Stimulated activated CD8-positive, alpha-beta memory T cell treated with anti-CD3 and anti-CD28 coated beads, Interleukin-4, amount 100 ng/mL, for 4 hours (primary cell): ENCODE measurements around the gene IQSEC3.

Experiments
- DNase-seq, 2 donors: peaks; one replicate each; pipeline ENCODE4 v3.0.0-alpha.2; 2020; ENCODE audit warnings: low read depth in 2 of 2, low spot score in 1 of 2

The IQSEC3 gene

GRCh38 chr12:195951-196350 lies 129.4 kb downstream of the IQSEC3 start:
- no peak for DNase-seq

GRCh38 chr12:196436-196835 lies 129.9 kb downstream of the IQSEC3 start:
- DNase-seq = no peak

DNA sequence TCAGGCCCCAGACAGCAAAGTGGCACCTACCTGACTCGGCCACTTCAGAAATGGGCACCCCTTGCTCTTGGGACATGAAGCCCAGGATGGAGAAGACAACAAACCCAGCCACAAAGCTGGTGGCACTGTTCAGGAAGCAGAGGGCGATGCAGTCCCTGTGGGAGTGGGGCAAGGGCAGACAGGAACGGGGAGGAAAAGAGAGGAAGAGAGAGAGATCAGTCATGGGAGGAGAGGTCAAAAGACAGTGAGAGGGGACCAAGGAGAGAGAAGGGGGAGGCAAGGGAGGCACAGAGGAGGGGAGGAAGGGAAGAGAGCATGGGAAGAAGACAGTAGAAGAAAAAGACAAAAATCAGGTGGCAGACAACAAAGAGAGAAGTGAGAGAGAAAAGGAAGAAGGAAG lies 130.8 kb downstream of the IQSEC3 start:
- no peak for DNase-seq

DNA sequence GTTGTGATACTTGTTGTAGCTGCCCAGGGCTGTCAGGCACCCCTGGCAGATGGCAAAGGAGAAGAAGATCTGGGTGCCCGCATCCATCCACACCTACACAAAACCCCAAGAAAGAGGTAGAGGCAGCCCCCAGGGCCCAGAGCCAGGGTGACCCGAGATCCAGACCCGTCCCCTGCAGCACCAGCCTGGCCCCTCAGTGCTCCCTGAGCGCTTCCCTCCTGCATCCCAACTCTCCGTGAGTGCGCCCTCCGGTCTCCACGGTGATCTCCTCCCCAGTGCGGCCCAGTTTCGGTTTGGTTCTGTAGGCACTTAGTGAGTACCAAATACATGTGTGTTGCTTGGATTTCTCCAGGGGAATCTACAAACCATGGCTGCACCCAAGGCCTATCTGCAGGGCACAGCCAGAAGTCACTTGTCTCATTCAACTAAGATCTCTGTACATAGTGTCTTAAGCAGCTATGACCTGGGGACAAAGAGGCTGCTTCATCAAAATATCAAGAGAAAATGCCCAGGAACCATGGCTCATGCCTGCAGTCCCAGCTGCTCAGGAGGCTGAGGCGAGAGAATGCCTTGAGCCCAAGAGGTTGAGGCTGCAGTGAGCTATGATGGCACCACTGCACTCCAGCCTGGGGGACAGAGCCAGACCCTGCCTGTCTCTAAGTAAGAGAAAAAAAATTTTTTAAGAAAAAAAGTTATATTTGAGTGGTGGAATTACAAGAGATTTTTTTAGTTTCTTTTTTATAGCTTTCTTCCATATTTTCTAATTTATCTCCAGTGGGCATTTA lies 131.5 kb downstream of the IQSEC3 start:
- no peak for DNase-seq

GRCh38 chr12:198705-199104 lies 132.1 kb downstream of the IQSEC3 start:
- no peak for DNase-seq

DNA sequence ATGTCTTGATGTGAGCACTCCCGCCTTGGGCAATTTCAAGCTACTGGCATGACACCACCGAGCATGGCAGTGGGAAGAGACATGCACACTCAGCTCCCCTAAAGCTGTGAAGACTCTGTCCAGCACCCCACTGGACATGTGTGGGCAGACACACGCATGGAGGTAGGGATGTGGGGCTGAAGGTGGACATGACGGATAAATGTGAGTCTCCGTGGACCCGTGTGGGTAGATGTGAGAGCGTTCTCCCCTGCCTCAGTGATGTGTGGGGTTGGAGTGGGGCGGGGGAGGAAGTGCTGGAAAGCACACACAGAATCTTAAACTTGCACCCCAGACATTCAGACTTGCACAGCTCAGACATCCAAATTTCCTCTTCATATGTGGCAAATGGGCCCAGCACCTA lies 134.8 kb downstream of the IQSEC3 start:
- no peak for DNase-seq

DNA sequence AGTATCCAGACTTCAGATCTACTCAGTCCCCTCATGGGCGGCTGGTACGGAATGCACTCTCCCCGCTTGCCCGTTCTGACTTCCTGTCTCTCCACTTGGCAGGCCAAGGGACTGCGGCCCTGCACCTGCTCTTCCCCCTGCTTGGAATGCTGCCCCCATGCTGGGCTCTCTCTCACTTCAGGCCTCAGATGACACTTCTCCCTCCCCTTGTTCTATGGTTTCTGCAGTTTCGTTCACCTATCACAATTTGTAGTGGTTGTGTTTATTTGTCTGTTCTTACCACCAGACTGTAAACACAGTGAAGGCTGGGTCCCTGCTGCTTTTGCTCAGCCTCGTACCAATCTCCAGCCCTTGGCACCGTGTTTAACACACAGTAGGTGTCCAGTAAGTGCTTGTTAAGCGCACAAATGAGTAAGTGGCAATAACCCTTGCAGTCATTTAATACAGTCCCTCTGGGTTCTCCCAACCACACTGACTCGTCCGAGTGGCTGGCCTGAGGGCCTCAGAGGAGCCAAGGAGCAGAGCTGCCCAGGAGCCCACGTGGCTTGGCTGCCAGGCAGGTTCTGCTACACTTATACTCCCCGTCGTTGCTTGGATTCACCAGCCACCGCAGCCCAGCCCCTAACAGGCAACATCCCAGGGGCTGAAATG lies 135.6 kb downstream of the IQSEC3 start:
- no peak for DNase-seq

GRCh38 chr12:203074-203461 lies 136.5 kb downstream of the IQSEC3 start:
- no peak for DNase-seq

DNA sequence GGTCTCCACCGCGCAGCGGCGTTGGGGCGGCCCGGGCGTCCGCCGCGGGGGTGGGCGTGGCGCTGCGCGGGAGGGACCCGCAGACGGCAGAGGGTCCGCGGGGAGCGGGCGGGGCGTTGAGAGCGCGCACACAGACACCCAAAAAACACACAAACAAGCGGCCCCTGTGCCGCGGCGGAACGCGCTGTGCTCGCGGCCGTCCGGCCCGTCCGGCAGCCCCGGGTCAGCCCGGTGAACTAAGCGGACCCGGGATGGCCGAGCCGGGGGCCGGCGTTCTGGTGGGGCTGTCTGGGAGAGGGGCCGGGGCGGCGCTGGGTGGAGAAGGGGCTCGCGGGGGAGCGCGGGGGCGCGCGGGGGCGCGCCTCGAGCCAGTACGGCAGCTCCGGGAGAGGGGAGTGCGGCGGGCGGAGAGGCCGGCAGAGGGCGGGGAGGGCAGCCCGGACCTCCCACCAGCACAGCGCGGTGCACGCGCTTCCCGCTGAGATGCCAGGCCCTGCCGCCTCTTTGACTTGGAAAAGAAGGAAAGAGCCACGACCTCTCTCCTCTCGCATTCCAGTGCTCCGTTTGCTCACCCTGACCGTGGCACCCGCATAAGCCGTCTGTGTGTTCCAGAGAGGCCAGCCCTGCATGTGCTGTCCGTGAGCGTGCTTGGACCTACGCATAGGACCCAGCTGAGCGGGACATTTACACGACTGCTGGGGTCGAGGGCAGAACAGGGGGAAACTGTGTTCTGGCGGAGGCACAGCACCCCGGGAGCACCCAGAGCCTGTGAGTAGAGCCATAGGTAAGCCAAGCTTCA lies 137.1 kb downstream of the IQSEC3 start:
- no peak for DNase-seq

GRCh38 chr12:204261-204678 lies 137.7 kb downstream of the IQSEC3 start:
- no peak for DNase-seq

DNA sequence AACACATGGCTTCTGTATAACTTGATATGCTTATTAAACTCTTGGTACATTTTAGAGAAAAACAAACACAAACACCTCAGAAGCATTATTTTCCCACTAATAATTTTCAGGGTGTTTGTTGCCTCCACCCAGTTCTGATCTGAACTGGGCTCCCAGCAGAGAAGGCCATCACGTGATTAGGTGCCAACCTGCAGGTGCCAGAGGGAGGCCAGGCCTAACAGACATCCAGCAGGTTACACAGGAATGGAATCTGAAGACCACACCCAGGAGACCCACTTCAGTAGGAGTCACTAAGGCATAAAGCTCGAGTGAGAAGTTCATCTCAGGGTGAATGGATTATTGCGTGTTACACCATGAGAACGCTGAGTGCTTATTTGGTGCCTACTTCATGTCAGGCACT lies 138.5 kb downstream of the IQSEC3 start:
- no peak for DNase-seq

GRCh38 chr12:206746-207440 lies 140.3 kb downstream of the IQSEC3 start:
- DNase-seq = no peak

DNA sequence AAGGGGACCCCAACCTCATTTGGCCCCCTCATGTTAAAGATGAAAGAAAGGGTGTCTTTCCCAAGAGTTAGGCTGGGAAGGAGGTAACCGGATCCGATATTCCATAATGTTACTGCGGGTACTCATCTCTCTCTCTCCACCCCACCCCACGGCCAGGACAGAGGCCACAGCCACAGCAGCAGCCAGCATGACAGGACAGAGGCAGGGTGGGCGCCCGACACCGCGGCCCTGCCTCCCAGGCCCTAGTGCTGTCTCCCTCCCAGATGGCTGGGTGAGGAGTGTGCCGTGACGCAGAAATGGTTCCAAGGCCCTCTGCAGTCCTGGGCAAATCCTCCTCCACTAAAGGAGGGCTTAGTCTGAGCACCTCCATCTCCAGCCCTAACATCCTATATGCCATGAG lies 141.2 kb downstream of the IQSEC3 start:
- no peak for DNase-seq

- no peak for DNase-seq
These were observed 142.2 kb downstream of the IQSEC3 start for GRCh38 chr12:208813-209212.

DNA sequence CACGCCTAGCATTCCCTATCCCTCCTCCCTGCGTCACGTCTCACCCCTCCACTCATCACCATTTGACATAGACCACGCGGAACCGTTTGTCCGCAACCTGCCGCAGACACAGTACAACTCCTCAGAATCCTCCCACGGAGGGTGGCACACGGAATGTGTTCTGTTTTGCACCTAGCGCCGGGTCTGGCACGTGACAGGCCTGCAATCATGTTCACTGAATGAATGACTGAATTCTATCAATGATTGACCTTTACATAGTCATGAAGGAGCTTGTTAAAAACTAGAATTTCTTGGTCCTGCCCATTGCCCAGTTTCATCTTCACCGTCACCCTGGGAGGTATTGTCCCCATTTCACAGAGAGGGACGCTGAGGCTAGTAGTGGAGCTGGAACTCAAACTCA lies 142.7 kb downstream of the IQSEC3 start:
- DNase-seq = no peak

DNA sequence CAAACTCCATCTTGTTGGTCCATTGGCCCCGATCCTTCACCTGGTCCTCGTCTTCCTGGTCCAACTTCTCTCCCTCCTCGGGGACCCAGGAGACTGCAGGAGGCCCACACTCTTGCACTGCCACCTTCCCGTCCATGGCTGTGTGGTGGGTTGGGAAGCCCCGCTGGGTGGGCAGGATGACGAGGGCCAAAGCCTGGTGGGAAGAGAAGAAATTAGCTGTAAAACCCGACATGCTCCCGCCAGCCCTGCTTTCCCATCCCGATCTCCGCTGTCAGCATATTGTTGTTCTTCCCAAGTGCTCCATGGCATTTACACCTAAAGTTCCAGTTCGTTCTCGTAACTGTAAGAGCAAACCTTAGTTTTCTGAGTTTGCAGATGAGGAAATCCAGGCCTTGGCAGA lies 143.3 kb downstream of the IQSEC3 start:
- DNase-seq = no peak

- no peak for DNase-seq
These were observed 143.9 kb downstream of the IQSEC3 start for GRCh38 chr12:210277-211141.

DNA sequence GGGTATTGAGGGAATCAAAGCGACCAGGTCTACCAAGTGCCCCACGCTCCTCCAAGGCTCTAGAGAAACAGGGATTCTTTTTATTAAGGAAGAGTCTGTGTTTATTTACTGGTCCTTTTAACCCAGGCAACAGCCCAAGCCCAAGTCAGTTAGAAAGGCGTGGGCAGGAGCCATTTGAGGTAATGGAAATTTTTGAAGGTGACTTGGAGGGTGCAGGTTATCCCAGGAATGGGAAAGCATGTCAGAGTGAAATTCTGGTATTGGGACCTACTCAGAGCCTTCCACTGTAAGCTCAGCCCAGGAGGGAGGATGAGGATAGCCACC lies 144.5 kb downstream of the IQSEC3 start:
- DNase-seq = no peak

DNA sequence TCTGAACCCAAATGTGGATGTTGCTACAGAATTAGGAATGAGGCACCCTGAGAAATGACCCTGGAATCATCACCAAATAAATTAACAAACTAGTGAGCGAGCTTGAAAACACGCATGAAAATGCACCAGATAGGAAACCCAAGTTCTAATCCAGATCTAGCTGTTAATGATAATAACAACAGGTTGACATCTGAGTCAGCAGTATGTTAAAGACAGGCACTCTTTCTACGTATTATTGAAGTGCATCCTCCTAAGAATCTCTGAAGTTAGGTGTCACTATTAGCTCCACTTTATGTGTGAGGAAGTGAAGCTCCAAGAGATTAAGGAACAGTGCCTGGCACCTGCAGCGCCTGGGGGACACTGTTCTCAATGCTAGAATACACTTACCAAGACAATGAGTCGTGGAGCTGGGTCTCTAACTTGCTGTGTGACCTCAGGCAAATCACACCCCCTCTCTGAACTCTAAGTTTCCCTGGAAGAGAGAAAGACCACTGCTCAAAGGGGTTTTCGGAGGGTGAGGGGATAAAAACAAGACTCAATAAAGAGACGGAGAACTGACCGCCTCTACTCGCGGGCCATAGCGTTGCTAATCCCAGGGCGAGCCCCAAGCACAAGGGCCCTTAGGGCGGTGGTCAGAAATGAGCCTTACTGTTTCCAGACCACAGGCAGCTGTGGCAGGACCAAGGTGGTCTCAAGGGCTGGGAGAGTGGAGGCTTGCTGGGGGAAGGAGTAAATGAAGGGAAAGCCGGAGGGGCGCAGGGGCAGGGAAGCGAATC lies 145.3 kb downstream of the IQSEC3 start:
- no peak for DNase-seq

DNA sequence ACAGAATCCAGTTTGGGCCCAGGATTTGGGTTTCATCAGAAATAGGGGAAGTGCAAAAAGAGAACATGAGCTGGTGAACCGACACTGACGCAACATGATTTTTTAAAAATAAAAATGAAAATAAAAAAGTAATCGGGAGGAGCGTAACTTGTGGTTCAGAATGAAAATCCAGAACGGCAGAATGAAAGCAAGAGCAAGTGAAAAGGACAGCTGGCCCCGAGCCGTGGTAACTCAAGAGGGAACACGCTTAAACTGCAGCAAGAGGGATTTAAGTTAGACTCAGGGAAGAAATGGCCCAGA lies 145.8 kb downstream of the IQSEC3 start:
- no peak for DNase-seq
